ENCODE data around the gene TEX14. TPM values are rescaled to one million over a fixed set of nuclear protein-coding genes. Genes with fewer than 3 reads are reported as not detected.

Gene TEX14
- total RNA-seq, 1 donor from 2014 or later = 0.05 TPM

- H3K4me1 Mint-ChIP-seq (ENCODE audit: low read depth) = peaks cover 5% of the 10 kb centered on the region
- peaks cover 4% of the 10 kb centered on the region for H3K27me3 Mint-ChIP-seq (ENCODE audit: low read depth)
- no peak overlapping the region for H3K27ac Mint-ChIP-seq (ENCODE audit: unreplicated experiment)
- H3K4me3 Mint-ChIP-seq (ENCODE audit: unreplicated experiment) = no peak overlapping the region
- DNase-seq (ENCODE audit: low spot score) = no peak
- H3K9me3 Mint-ChIP-seq (ENCODE audit: low read depth) = no peaks in the 10 kb centered on the region
- TF ChIP-seq, protein P1, sequence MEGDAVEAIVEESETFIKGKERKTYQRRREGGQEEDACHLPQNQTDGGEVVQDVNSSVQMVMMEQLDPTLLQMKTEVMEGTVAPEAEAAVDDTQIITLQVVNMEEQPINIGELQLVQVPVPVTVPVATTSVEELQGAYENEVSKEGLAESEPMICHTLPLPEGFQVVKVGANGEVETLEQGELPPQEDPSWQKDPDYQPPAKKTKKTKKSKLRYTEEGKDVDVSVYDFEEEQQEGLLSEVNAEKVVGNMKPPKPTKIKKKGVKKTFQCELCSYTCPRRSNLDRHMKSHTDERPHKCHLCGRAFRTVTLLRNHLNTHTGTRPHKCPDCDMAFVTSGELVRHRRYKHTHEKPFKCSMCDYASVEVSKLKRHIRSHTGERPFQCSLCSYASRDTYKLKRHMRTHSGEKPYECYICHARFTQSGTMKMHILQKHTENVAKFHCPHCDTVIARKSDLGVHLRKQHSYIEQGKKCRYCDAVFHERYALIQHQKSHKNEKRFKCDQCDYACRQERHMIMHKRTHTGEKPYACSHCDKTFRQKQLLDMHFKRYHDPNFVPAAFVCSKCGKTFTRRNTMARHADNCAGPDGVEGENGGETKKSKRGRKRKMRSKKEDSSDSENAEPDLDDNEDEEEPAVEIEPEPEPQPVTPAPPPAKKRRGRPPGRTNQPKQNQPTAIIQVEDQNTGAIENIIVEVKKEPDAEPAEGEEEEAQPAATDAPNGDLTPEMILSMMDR (IDR thresholded peaks at IDR 0.05) = no peak
- no peaks in the 10 kb centered on the region for H3K36me3 Mint-ChIP-seq (ENCODE audit: low read depth)
Observed at GRCh38 chr17:58568044-58568799, 123.6 kb downstream of the TEX14 start.

DNA sequence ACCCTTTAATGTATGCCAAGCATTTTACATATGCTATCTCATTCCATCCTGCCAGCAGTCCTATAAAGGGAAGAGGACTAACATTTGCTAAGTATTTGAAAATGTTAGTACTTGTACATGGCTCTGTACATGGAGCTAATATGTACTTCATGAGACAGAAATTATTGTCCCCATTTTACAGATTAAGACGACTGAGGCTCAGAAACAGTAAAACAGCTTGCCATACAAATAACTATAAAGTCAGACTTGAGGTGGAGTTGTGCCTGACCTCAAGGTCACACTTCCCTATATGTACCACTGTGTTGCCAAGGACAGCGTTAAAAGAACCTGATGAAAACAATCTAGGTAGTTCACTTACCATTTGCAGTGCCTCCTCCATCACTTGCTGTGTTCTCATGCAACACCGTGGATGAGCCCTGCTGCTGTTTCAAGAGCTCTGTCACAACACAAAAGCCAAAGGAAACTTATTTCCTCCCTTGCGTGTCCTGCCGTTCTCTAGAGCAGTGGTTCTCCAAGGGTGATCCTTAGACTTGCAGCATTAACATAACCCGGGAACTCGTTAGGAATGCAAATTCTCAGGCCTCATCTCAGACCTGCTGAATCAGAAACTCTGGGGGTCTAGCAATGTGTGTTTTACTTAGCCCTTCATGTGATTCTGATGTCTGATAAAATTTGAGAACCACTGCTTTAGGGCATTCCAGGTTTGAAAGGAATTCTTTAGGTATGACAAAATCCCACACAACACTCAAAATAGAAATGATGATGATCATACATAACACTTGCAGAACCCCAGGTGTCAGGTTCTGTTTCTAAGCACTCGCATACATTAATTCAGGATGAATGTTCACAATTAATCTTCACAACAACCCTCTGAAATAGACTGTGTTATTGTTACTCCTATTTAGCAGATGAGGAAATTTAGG, 126.2 kb downstream of the TEX14 start:
- Mint-ChIP-seq H3K27ac (ENCODE audit: unreplicated experiment) (no peak overlapping the region), H3K4me3 (ENCODE audit: unreplicated experiment) (no peak overlapping the region), H3K36me3 (ENCODE audit: low read depth) (no peaks in the 10 kb centered on the region), H3K9me3 (ENCODE audit: low read depth) (no peaks in the 10 kb centered on the region), H3K4me1 (ENCODE audit: low read depth) (peaks cover 6% of the 10 kb centered on the region), H3K27me3 (ENCODE audit: low read depth) (peaks cover 4% of the 10 kb centered on the region)
- TF ChIP-seq, protein P1 (IDR thresholded peaks at IDR 0.05) = no peak
- DNase-seq (ENCODE audit: low spot score) = no peak

- Mint-ChIP-seq H3K4me3 (ENCODE audit: unreplicated experiment) (no peak overlapping the region), H3K27ac (ENCODE audit: unreplicated experiment) (no peak overlapping the region), H3K27me3 (ENCODE audit: low read depth) (peaks cover 4% of the 10 kb centered on the region), H3K9me3 (ENCODE audit: low read depth) (no peaks in the 10 kb centered on the region), H3K36me3 (ENCODE audit: low read depth) (no peaks in the 10 kb centered on the region), H3K4me1 (ENCODE audit: low read depth) (peaks cover 8% of the 10 kb centered on the region)
- TF ChIP-seq, protein P1 (IDR thresholded peaks at IDR 0.05) = no peak
- DNase-seq (ENCODE audit: low spot score) = no peak
Observed at GRCh38 chr17:58564971-58565370, 126.9 kb downstream of the TEX14 start.

DNA sequence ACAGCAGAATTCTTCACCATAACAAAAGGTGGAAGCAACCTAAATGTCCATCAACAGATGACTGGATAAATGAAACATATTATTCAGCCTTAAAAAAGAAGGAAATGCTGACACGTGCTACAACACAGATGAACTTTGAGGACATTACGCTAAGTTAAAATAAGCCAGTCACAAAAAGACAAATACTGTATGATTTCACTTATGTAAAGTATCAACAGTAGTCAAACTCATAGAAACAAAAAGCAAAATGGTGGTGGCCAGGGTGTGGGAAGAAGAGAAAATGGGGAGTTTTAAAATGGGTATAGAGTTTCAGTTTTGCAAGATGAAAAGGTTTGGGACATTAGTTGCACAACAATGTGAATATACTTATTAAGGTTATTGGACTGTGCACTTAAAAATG, 127.6 kb downstream of the TEX14 start:
- Mint-ChIP-seq H3K9me3 (ENCODE audit: low read depth) (no peaks in the 10 kb centered on the region), H3K4me3 (ENCODE audit: unreplicated experiment) (no peak overlapping the region), H3K27me3 (ENCODE audit: low read depth) (peaks cover 4% of the 10 kb centered on the region), H3K4me1 (ENCODE audit: low read depth) (peaks cover 8% of the 10 kb centered on the region), H3K36me3 (ENCODE audit: low read depth) (no peaks in the 10 kb centered on the region), H3K27ac (ENCODE audit: unreplicated experiment) (no peak overlapping the region)
- TF ChIP-seq, protein P1 (IDR thresholded peaks at IDR 0.05) = no peak
- no peak for DNase-seq (ENCODE audit: low spot score)

- Mint-ChIP-seq H3K9me3 (ENCODE audit: low read depth) (no peaks in the 10 kb centered on the region), H3K4me1 (ENCODE audit: low read depth) (peaks cover 3% of the 10 kb centered on the region), H3K27me3 (ENCODE audit: low read depth) (peaks cover 4% of the 10 kb centered on the region), H3K4me3 (ENCODE audit: unreplicated experiment) (no peak overlapping the region), H3K36me3 (ENCODE audit: low read depth) (peaks cover 2% of the 10 kb centered on the region), H3K27ac (ENCODE audit: unreplicated experiment) (no peak overlapping the region)
- TF ChIP-seq, protein P1 (IDR thresholded peaks at IDR 0.05) = no peak
- DNase-seq (ENCODE audit: low spot score) = no peak
Observed at GRCh38 chr17:58560511-58560910, 131.3 kb downstream of the TEX14 start.
